AG04450 (cell line): ENCODE data around the gene PHF19. TPM values are rescaled to one million over a fixed set of nuclear protein-coding genes. Genes with fewer than 3 reads are reported as not detected.

ENCODE experiments used
- CTCF ChIA-PET: fragments of 300-600, 350-600 bp; formaldehyde crosslinking; extraction: SDS; loops from one replicate; lab custom pipeline; 2022; ENCODE audit warnings: antibody characterized with exemption, inconsistent platforms; lab: Charles Lee
- POLR2A ChIA-PET: fragments of 350-600 bp; formaldehyde crosslinking; extraction: SDS; loops from one replicate; lab custom pipeline; 2021; ENCODE audit warnings: antibody characterized with exemption, inconsistent platforms; lab: Yijun Ruan, JAX
- DNase-seq: peaks from one replicate; pipeline ENCODE4 v3.0.0-alpha.2; 2011; ENCODE audit warnings: low read depth, low spot score
- H3K27ac ChIP-seq: one replicate; pipeline ENCODE4 v1.5.1; 2012; ENCODE audit warnings: low read depth, low read length, control low read depth
- H3K27me3 ChIP-seq: one replicate; pipeline ENCODE4 v1.6.0; 2012; ENCODE audit warnings: low read length; ENCODE audit not compliant: control insufficient read depth, insufficient read depth
- H3K4me3 ChIP-seq: 2 replicates; pipeline ENCODE4 v1.5.1; 2011; ENCODE audit warnings: mild to moderate bottlenecking, low read depth, low read length, control low read depth
- H3K9me3 ChIP-seq: 2 replicates; pipeline ENCODE4 v1.5.1; 2012; ENCODE audit warnings: low read length; ENCODE audit not compliant: control insufficient read depth, insufficient read depth
- polyA plus RNA-seq: library from polyadenylated mRNA; depleted of rRNA; stranded (reverse); fragments of >200 nt; gene quantifications from 2 replicates; pipeline ENCODE4 v1.2.3, GENCODE V29; 2011
- TF ChIP-seq, protein P1 (sequence below): IDR thresholded peaks from 2 replicates; pipeline ENCODE4 v1.5.1; 2011; ENCODE audit warnings: low read depth, low read length, control low read depth, inconsistent platforms

PHF19 gene
- polyA plus RNA-seq, 1 experiment, result 20.4 TPM

DNA sequence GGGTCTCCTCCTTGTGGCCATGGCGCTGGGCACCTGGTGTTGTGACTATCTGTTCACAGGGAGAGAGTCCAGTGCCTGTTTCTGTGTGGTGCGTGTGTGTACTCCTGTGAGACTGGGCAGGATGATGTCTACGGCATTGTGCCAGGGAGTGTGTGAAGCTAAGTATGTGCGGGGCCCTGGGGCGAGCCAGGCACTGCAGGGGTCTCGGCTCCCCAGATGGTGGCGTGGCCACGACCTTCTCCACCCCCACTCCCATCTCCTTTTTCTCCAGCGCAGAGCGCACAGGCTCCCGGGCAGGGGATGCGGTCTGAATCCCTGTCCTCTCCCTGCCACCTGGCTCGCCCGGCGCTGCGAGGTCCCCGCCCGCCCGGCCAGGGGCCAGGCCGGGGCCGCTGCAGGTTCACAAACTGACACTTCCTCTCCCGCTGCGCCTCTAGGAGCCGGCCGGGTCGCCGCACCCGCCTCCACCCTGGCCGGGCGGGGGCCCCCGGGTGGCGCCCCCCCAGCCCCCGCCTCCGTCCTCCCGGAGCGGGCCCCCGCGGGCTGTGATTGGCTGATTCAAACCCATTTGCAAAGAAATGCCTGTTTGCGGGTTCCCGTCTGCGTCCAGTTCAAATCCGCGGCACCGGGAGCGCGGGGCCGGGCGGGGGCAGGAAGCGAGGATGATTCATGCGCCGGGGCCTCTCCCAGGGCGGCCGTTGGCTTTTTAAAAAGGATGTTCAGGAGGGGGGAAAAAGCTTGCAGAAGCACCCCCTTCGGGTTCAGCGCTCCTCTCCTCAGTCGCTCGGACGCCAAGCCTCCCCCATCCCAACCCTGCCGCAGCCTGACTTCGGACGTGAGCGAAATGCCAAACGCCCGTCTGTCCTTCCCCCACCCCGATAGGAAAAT lies 790 bp downstream of the PHF19 start:
- POLR2A ChIA-PET, result interaction anchor here (1.5 to 1.9 kb wide), 2 partner anchors 8 to 10 kb away, joined by 3 to 6 read pairs; no protein-coding TSS in a partner anchor
- Histone ChIP-seq H3K27me3 (no peaks in the 10 kb centered on the region), H3K4me3 (peak overlapping the region; percentile 76), H3K9me3 (no peaks in the 10 kb centered on the region; the same call in 1 of the 2 replicates), H3K27ac (peak overlapping the region; percentile 68)
- CTCF ChIA-PET, result no interaction called here
- DNase-seq, result no peak
- TF ChIP-seq, protein P1, sequence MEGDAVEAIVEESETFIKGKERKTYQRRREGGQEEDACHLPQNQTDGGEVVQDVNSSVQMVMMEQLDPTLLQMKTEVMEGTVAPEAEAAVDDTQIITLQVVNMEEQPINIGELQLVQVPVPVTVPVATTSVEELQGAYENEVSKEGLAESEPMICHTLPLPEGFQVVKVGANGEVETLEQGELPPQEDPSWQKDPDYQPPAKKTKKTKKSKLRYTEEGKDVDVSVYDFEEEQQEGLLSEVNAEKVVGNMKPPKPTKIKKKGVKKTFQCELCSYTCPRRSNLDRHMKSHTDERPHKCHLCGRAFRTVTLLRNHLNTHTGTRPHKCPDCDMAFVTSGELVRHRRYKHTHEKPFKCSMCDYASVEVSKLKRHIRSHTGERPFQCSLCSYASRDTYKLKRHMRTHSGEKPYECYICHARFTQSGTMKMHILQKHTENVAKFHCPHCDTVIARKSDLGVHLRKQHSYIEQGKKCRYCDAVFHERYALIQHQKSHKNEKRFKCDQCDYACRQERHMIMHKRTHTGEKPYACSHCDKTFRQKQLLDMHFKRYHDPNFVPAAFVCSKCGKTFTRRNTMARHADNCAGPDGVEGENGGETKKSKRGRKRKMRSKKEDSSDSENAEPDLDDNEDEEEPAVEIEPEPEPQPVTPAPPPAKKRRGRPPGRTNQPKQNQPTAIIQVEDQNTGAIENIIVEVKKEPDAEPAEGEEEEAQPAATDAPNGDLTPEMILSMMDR, result peak; percentile 13; the same call in 1 of the 2 replicates

DNA sequence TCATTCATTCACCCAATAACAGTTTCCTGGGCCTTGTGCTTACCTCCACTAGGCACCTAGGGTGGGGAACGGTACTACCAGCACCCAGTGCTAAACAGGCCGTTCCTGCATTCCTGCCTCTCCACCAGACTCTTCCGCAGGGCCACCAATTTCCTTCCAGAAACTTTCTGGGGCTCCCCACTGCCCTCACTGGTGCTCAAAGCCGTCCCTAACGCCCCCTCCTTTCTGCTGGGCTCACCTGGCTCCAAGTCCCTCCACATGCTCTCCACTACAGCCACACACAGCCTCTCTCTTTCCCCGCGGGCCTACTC lies 1.4 kb downstream of the PHF19 start:
- H3K27me3 ChIP-seq, result no peaks in the 10 kb centered on the region
- peak overlapping the region; percentile 76 for H3K4me3 ChIP-seq
- no peak overlapping the region for H3K27ac ChIP-seq
- ChIA-PET POLR2A (no interaction called here), CTCF (no interaction called here)
- DNase-seq, result no peak
- no peaks in the 10 kb centered on the region; the same call in 1 of the 2 replicates for H3K9me3 ChIP-seq
- TF ChIP-seq, protein P1, result no peak

DNA sequence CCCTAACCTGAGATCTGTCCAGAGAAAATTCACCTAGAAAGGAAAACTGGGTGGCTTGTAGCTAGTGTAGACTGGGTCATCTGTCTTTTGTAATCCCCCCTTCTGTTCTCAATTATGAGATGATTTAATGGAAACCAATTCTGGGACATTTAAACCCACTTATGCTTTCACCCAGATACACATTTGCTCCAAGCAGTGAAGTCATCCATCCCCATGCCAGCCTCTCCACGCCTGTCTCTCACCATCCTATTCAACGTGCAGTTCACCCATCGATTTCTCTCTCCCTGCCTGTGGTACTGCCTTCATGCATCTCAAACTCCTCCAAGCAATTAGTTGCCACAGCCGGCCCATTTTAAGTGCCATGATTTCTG lies 1.8 kb downstream of the PHF19 start:
- TF ChIP-seq, protein P1, result no peak
- no peak for DNase-seq
- ChIA-PET CTCF (no interaction called here), POLR2A (no interaction called here)
- Histone ChIP-seq H3K9me3 (no peaks in the 10 kb centered on the region; the same call in 1 of the 2 replicates), H3K27me3 (no peaks in the 10 kb centered on the region), H3K4me3 (no peak overlapping the region), H3K27ac (no peak overlapping the region)

DNA sequence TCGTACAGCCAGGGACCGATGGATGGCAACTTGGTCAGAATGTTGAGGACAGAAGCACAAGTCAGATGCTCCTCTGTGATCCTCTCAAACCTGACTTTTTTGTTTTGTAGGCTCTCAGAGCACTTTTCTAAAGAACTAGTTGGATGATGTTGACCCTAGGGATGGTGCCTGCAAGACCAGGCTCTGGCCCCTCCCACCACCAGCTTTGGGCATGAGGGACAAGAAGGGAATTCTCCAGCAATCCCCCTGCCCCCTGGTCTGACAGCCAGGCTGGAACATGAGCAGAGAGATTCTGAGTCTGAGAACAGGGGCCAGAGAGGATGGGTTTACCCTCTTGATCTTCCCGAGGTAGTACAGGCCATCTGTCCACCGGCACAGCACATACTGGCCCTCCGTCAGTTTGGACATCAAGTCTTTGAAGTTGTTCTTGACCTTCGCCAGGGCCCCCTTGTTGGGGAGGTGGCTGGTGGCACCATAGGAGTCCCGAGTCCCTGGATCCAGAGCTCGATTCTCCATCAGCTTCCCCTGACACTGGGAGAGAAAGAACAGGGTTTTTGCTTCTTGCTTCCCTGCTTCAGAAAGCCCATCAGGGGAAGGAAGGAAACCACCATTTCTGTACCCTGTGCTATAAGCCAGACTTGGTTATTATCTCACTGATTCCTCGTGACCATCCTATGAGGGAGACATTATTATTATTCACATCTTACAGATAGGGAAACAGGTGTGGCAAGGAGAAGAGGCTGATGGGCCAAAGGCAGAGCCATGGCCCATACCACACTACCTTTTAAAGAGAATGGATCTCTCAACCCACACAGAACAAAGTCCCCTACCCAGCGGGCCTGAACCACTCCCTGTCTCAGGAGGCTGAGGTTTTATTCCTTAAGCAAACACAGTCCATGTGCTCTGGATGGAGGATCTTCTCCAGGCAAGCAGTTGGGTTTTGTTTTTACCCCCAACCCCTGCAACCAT lies 2.5 kb downstream of the PHF19 start:
- POLR2A ChIA-PET, result no interaction called here
- Histone ChIP-seq H3K4me3 (no peak overlapping the region), H3K9me3 (no peaks in the 10 kb centered on the region; the same call in 1 of the 2 replicates), H3K27ac (no peak overlapping the region), H3K27me3 (no peaks in the 10 kb centered on the region)
- no peak for DNase-seq
- CTCF ChIA-PET, result no interaction called here
- TF ChIP-seq, protein P1, result no peak
